ENCODE measurements around the gene CHORDC1. TPM values are rescaled to one million over a fixed set of nuclear protein-coding genes. Genes with fewer than 3 reads are reported as not detected.
A peak's percentile ranks its signal among the peaks of the same experiment; 100 is the strongest.
"Not testable (repeated sequence)": the region's sequence is repeated elsewhere in the genome, so short reads cannot be mapped to it uniquely, and the experiment has no call there.

CHORDC1 gene
- polyA plus RNA-seq (2012; ENCODE audit: missing spikeins): 39.7 TPM

DNA sequence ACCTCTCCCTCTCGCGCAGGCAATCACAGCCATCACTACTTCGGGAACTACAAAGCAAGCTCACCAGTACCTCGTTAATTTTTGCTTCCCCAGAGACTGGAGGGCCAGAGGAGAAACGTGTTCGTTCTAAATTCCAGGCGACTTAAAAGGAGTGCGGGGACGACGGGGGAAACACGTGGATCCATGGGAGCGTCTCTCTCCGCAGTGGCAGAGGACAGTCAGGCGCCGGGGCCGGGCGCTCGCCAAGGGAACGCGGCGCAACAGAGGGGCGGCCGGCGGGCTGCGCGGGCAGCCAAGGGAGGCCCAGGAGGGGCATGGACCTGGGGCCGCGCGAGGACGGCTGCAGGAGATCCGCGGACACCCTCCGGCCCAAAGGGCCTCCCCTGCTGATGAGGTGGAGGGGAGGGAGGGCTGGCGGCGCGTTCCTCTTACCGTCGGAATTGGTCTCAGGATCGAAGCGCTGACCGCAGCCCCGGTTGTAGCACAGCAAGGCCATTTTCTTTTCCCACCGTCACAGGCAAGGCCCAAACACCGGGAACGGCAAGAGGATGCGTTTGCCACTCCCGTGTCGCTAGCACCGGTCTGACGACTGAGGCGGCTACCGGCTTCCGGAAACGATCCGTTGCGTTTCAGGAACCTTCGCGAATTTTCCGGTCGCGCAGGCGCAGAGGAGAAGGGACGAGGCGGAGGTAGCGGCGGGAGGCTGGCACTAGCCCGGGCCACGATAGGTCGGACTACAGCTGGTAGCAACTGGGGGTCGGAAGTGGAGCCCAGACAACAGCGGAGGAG lies at the start of gene CHORDC1:
CHORDC1 (minus strand) TSS at position 591 of the 789 bp plus-strand sequence; CDS start at position 496, 95 bp downstream.
- TF ChIP-seq POLR2A (IDR thresholded peaks at IDR 0.05; ENCODE audit: low read depth, low read length): peak; percentile 92
- TF ChIP-seq POLR2AphosphoS5 (IDR thresholded peaks at IDR 0.05; ENCODE audit: low read depth, low read length): peak; percentile 91; the same call in 1 of the 2 replicates
- peak; percentile 65; the same call in 1 of the 2 replicates for TF ChIP-seq TAF1 (IDR thresholded peaks at IDR 0.05; ENCODE audit: borderline replicate concordance, low read depth, low read length)
- peak; percentile 100 for FAIRE-seq
- peak; percentile 68 for DNase-seq (ENCODE audit: insufficient read length)

DNA sequence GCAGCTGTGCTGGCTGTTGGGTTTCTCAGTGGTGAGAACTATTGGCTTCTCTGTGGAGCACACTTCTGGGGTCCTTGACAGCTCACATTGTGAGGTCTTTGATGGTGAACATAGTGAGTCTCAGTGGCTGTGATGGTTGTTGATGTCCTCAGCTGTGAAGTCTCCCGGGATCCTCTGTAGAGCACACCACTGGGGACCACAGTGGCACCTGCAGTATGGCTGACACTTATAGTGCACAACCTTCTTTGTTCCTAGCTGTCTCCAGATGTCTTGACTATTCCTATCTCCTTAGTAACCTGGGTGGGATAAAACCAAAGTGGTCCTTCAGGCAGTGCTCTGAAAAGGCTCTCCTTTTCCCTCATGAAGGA lies 34.3 kb upstream of the CHORDC1 start:
- no peak for FAIRE-seq
- no peak for TF ChIP-seq POLR2AphosphoS5 (IDR thresholded peaks at IDR 0.05; ENCODE audit: low read depth, low read length)
- TF ChIP-seq POLR2A (IDR thresholded peaks at IDR 0.05; ENCODE audit: low read depth, low read length): no peak
- TF ChIP-seq TAF1 (IDR thresholded peaks at IDR 0.05; ENCODE audit: borderline replicate concordance, low read depth, low read length): no peak
- no peak for DNase-seq (ENCODE audit: insufficient read length)

DNA sequence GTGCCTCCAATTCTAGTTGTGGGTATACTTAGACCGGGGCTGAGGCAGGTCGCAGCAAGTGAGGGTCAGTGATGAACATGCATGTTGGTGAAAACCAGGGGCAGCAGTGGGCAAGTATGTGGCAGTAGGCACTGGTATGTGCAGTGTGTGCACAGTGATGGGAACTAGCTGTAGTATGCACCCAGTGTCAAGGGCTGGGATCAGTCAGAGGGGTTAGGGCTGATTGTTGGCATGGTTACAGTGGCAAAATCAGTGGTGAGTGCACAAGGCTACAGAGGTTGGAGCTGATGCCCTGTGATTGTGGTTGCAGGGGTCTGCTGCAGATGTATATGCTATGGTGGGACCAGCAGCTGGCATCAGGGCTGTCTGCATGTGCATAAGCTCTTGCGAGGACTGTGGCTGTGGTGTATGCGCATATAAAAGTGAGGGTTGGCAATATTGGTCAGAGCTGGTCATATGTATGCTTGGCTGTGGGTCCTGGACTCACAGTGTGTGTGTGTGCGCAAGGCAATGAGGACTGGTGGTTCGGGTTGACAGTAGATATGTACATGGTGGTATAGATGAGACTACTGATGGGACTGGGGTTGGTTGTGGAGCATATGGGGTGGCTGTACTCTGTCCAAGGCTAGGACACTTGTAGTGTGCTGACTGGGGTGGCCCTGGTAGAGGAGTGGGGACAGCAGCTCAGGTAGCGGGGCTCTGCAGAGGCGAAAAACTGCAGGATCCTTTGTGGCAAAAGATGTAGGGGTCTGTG lies 33.7 kb upstream of the CHORDC1 start:
- TF ChIP-seq POLR2AphosphoS5 (IDR thresholded peaks at IDR 0.05; ENCODE audit: low read depth, low read length) (no peak), POLR2A (IDR thresholded peaks at IDR 0.05; ENCODE audit: low read depth, low read length) (no peak), TAF1 (IDR thresholded peaks at IDR 0.05; ENCODE audit: borderline replicate concordance, low read depth, low read length) (no peak)
- no peak for FAIRE-seq
- no peak for DNase-seq (ENCODE audit: insufficient read length)

DNA sequence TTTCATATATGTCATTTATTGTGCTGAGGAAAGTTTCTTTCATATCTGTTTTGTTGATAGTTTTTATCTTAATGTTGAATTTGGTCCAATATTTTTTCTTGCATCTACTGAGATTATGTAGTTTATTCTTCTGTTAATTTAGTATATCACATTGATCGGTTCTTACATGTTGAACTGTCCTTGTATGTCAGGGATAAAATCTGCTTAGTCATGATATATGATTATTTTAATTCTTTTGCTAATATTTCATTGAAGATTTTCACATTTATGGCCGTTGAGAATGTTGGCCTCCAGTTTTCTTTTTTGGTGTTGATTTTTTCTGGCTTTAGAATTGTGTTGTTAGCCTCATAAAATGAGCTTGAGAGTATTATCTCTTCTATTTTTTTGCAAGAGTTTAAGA lies 31.2 kb upstream of the CHORDC1 start:
- no peak for DNase-seq (ENCODE audit: insufficient read length)
- TF ChIP-seq TAF1 (IDR thresholded peaks at IDR 0.05; ENCODE audit: borderline replicate concordance, low read depth, low read length) (no peak), POLR2AphosphoS5 (IDR thresholded peaks at IDR 0.05; ENCODE audit: low read depth, low read length) (no peak), POLR2A (IDR thresholded peaks at IDR 0.05; ENCODE audit: low read depth, low read length) (no peak)
- FAIRE-seq: no peak

DNA sequence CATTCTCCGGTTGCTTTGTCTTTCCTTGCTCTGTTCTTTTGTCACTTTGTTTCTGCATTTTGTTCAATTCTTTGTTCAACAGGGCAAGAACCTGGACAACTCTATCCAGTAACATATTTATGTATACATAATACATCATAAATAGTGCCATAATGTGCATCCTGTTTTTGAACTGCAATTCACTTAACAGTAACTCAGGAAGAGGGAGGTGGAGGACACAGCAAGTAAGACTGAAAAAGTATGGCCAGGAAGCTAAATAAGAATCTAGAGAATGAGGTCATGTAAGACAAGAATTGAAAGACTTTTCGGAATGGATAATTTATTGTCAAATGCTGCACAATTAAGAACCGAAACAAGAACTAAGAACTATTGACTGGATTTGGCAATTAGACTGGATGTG lies 29.2 kb upstream of the CHORDC1 start:
- no peak for DNase-seq (ENCODE audit: insufficient read length)
- TF ChIP-seq POLR2AphosphoS5 (IDR thresholded peaks at IDR 0.05; ENCODE audit: low read depth, low read length) (no peak), POLR2A (IDR thresholded peaks at IDR 0.05; ENCODE audit: low read depth, low read length) (no peak), TAF1 (IDR thresholded peaks at IDR 0.05; ENCODE audit: borderline replicate concordance, low read depth, low read length) (no peak)
- no peak for FAIRE-seq

DNA sequence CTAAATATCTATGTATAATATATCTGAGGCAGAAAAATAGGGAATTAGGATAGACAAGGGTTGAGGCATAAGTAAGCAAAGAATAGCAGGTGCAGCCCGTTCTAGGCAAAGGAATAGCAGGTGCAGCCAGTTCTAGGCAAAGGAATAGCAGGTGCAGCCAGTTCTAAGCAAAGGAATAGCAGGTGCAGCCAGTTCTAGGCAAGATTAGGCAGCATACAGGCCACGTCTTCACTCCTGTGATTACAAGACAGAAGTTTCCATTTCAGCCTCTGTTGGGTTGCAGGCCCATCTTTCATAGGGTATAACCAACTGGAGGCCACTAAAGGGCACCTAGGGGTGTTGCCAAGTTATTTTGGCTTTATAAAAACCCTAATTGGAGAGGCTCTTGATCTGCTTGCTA lies 28.8 kb upstream of the CHORDC1 start:
- no peak for TF ChIP-seq POLR2A (IDR thresholded peaks at IDR 0.05; ENCODE audit: low read depth, low read length)
- TF ChIP-seq TAF1 (IDR thresholded peaks at IDR 0.05; ENCODE audit: borderline replicate concordance, low read depth, low read length): no peak
- TF ChIP-seq POLR2AphosphoS5 (IDR thresholded peaks at IDR 0.05; ENCODE audit: low read depth, low read length): no peak
- DNase-seq (ENCODE audit: insufficient read length) (no peak), FAIRE-seq (no peak)

DNA sequence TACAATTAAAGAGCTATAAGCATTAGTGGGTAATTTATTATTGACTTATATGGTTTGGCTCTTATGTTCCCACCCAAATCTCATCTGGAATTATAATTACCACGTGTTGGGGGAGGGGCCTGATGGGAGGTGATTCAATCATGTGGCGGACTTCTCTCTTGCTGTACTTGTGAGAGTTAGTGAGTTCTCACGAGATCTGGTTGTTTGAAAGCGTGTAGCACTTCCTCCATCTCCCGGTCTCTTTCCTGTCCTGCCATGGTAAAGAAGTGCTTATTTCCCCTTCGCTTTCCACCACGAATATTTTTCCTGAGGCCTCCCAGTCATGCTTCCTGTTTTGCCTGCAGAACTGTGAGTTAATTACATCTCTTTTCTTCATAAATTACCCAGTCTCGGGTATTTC lies 28.1 kb upstream of the CHORDC1 start:
- no peak for TF ChIP-seq POLR2A (IDR thresholded peaks at IDR 0.05; ENCODE audit: low read depth, low read length)
- no peak for TF ChIP-seq POLR2AphosphoS5 (IDR thresholded peaks at IDR 0.05; ENCODE audit: low read depth, low read length)
- TF ChIP-seq TAF1 (IDR thresholded peaks at IDR 0.05; ENCODE audit: borderline replicate concordance, low read depth, low read length): no peak
- no peak for DNase-seq (ENCODE audit: insufficient read length)
- FAIRE-seq: peak; percentile 36

DNA sequence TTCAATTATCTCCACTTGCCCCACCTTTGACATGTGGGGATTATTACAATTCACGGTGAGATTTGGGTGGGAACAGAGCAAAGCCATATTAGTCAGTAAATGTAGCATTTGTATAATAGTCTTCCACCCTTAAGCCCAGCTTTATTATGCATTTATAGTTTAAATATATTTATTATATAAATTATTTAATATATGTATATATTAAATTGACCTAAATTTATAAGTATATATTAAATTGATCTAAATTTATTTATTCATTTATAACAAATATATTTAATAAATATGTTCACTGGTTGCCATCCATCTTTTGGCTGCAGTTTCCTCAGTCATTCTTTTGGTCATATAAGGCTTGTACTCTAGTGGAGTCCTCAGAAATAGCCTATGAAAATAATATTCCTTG lies 23.6 kb upstream of the CHORDC1 start:
- FAIRE-seq (no peak), DNase-seq (ENCODE audit: insufficient read length) (no peak)
- TF ChIP-seq TAF1 (IDR thresholded peaks at IDR 0.05; ENCODE audit: borderline replicate concordance, low read depth, low read length) (no peak), POLR2AphosphoS5 (IDR thresholded peaks at IDR 0.05; ENCODE audit: low read depth, low read length) (no peak), POLR2A (IDR thresholded peaks at IDR 0.05; ENCODE audit: low read depth, low read length) (no peak)

DNA sequence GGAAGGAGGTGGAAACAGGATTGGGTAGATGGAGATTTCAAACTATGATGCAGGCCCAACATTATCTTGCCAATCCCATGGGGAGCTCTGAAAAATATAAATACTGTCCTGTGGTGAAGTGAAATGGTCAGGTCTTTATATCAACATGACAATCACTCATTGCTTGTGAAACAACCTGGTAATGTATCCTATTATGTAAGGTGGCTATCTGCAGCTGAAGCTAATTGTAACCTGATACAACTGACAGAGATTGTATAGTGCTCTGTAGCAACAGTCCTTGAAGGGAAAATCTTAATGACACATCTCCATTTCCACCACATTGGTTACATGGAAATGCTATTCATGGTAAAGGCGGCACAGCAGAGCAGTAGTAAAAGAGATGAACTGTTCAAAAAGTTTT lies 20.7 kb upstream of the CHORDC1 start:
- DNase-seq (ENCODE audit: insufficient read length): no peak
- TF ChIP-seq POLR2AphosphoS5 (IDR thresholded peaks at IDR 0.05; ENCODE audit: low read depth, low read length) (no peak), TAF1 (IDR thresholded peaks at IDR 0.05; ENCODE audit: borderline replicate concordance, low read depth, low read length) (no peak), POLR2A (IDR thresholded peaks at IDR 0.05; ENCODE audit: low read depth, low read length) (no peak)
- FAIRE-seq: no peak

DNA sequence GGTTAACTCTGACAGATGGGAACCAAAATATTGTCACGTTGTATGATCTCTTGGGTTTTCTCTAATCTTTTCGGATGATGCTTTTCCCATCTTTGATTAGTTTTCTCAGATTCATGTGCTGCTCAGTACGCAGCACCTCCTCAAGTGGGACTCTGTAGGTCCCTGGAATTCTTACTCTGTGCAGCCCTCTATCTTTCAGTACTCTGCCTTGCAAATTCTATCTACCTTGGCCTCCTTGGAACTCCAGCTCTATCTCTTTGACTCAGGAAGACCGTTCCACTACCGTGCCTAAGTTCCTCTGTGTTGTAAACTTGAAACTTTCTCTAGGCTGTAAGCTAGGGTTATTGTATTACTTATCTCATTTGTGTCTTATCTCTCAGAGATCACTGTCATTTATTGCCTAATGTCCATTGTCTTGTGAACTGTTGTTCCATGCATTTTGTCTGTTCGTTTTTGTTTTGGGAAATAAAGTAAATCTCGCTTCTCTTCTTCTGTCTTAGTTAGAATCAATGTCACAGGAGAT lies 20.1 kb upstream of the CHORDC1 start:
- TF ChIP-seq TAF1 (IDR thresholded peaks at IDR 0.05; ENCODE audit: borderline replicate concordance, low read depth, low read length) (no peak), POLR2A (IDR thresholded peaks at IDR 0.05; ENCODE audit: low read depth, low read length) (no peak), POLR2AphosphoS5 (IDR thresholded peaks at IDR 0.05; ENCODE audit: low read depth, low read length) (no peak)
- DNase-seq (ENCODE audit: insufficient read length): no peak
- no peak for FAIRE-seq

DNA sequence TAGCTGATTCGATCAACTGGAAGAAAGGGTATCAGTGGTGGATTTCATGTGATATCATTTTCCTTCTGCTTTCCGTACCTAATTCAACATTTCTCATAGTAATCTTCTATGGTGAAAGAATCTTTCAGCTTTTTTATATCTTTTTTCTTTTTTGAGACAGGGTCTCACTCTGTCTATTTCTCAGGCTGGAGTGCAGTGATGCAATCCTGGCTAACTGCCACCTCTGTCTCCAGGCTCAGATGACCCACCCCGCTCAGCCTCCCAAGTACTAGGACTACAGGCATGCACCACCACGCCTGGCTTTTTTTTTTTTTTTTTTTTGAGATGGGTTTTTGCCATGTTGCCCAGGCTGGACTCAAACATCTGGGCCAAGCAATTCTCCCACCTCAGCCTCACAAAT lies 18.6 kb upstream of the CHORDC1 start:
- no peak for DNase-seq (ENCODE audit: insufficient read length)
- TF ChIP-seq POLR2A (IDR thresholded peaks at IDR 0.05; ENCODE audit: low read depth, low read length) (no peak), TAF1 (IDR thresholded peaks at IDR 0.05; ENCODE audit: borderline replicate concordance, low read depth, low read length) (no peak), POLR2AphosphoS5 (IDR thresholded peaks at IDR 0.05; ENCODE audit: low read depth, low read length) (no peak)
- FAIRE-seq: no peak

DNA sequence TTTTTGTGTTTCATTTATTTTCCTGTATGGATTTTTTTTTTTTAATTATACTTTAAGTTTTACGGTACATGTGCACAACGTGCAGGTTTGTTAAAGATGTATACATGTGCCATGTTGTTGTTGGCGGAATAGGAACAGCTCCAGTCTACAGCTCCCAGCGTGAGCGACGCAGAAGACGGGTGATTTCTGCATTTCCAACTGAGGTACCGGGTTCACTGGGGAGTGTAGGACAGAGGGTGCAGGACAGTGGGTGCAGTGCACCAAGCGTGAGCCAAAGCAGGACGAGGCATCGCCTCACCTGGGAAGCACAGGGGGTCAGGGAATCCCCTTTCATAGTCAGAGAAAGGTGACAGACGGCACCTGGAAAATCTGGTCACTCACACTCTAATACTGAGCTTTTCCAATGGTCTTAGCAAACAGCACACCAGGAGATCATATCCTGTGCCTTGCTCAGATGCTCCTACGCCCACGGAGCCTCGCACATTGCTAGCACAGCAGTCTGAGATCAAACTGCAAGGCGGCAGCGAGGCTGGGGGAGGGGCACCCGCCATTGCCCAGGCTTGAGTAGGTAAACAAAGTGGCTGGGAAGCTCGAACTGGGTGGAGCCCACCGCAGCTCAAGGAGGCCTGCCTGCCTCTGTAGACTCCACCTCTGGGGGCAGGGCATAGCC lies 17.3 kb upstream of the CHORDC1 start:
- DNase-seq (ENCODE audit: insufficient read length); FAIRE-seq: not testable (repeated sequence)
